Measurements from ENCODE around the gene ATOSA. TPM values are rescaled to one million over a fixed set of nuclear protein-coding genes. Genes with fewer than 3 reads are reported as not detected.
A peak's percentile ranks its signal among the peaks of the same experiment; 100 is the strongest.

Gene ATOSA, protein sequence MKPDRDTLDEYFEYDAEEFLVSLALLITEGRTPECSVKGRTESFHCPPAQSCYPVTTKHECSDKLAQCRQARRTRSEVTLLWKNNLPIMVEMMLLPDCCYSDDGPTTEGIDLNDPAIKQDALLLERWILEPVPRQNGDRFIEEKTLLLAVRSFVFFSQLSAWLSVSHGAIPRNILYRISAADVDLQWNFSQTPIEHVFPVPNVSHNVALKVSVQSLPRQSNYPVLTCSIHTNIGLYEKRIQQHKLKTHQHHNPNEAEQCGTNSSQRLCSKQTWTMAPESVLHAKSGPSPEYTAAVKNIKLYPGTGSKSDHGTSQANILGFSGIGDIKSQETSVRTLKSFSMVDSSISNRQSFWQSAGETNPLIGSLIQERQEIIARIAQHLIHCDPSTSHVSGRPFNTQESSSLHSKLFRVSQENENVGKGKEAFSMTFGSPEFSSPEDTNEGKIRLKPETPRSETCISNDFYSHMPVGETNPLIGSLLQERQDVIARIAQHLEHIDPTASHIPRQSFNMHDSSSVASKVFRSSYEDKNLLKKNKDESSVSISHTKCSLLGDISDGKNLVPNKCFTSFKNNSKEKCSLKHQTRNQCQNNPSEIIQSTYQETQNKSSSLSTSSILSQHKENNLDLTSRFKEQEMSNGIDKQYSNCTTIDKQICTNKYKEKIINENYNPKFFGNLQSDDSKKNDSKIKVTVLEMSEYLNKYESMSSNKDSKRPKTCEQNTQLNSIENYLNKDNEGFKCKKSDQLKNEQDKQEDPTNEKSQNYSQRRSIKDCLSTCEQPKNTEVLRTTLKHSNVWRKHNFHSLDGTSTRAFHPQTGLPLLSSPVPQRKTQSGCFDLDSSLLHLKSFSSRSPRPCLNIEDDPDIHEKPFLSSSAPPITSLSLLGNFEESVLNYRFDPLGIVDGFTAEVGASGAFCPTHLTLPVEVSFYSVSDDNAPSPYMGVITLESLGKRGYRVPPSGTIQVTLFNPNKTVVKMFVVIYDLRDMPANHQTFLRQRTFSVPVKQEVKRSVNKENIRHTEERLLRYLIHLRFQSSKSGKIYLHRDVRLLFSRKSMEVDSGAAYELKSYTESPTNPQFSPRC
- 40.4 TPM for total RNA-seq

DNA sequence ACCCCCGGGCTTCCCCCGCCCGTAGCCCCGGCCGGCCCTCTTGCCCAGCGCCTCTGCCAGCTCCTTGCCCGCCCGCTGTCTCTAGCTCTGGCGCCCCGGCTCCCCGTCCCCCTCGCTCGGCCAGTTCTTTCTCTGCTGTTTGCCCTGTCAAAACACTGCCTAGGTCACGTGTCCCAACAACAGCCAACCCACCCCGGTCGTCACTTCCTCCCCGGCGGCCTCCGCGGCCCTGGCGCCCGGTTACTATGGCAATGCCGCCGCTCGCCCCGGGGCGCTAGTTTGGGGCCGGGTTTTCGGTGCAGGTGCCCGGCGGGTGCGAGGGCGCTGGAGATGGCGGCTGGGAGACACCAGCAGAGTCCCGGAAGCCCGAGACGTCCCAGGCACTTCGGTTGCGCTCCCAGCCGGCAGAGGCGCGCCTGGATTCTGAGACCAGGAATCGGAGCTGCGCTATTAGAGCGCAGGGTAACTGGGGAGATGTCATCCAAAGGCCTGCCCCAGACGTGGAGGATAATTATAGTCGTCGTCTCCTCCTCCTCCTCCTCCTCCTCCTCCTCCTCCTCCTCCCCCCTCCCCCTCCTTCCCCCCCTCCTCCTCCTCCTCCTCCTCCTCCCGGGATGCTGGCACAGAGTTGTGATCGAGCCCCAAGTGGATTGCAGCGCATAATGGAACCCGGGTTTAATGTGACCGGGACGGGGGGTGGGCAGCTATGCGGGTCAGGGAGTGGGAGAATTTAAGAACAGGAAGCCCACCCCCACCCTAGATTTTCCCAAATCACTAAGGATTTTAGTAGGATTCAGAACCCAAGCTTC, at the start of gene ATOSA:
Gene ATOSA (minus strand): TSS at position 157 of the 809 bp plus-strand sequence. CDS start 1,367 bp downstream, outside the sequence.
- peak; percentile 93 for DNase-seq (ENCODE audit: low spot score)

GRCh38 chr15:52728899-52729298, 49.7 kb upstream of the ATOSA start:
- DNase-seq (ENCODE audit: low spot score): no peak

DNA sequence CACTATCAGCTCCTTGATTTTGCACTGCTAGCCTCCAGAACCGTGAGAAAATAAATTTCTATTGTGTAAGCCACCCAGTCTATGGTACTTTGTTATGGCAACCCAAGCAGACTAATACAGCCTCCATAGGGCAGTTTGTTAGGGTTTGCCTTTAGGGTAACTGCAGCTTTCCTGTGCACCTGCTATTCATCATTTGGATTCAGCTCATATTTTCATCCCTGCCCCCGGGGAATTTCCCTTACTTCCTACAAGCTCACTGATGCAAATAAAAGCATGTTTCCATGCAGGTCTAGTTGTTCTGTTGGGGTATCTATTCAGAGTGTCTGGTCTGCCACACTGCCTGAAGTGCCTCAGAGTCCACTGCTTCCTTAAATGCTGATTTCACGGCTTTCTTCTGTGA, 48.6 kb upstream of the ATOSA start:
- DNase-seq (ENCODE audit: low spot score): no peak

DNA sequence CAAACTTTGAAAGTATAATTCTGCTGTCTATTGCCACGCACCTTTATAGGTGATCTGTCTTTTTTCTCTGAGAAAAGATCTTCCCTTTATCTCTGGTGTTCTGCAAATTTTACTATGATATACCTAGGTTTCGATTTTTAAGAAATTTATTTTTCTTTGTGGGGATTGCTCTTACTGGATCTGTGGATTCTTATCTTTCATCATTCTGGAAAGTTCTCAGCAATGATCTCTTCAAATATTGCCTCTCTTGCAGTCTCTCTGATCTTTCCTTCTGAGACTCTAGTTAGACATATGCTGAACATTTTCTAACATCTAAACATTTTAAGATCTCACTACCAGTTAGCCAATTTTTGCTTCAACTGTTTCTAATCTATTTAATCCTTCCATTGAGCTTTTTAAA, 47.0 kb upstream of the ATOSA start:
- no peak for DNase-seq (ENCODE audit: low spot score)

DNA sequence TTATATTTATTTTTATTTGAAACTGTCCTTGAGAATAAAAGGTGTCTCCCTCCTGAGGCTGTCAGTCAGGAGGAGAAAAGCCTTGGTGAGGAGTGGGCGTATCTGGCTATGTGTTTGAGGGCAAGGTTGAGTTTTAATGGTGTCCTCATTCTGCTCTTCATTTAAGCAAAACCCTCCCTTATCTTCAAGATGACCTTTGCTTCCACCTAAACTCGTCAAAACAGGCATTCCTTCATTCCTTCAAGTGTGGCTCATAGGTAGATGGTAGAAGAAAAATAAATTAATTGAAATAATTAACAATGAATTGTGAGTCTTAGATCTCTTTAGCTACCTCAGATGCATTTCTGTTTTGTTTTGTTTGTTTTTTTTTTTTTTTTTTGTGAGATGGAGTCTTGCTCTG, 39.4 kb upstream of the ATOSA start:
- no peak for DNase-seq (ENCODE audit: low spot score)

- DNase-seq (ENCODE audit: low spot score): no peak
Measured at GRCh38 chr15:52717924-52718323, 38.7 kb upstream of the ATOSA start.

GRCh38 chr15:52717481-52717880, 38.3 kb upstream of the ATOSA start:
- no peak for DNase-seq (ENCODE audit: low spot score)

GRCh38 chr15:52716536-52716935, 37.3 kb upstream of the ATOSA start:
- no peak for DNase-seq (ENCODE audit: low spot score)

GRCh38 chr15:52715411-52715810, 36.2 kb upstream of the ATOSA start:
- DNase-seq (ENCODE audit: low spot score): no peak

DNA sequence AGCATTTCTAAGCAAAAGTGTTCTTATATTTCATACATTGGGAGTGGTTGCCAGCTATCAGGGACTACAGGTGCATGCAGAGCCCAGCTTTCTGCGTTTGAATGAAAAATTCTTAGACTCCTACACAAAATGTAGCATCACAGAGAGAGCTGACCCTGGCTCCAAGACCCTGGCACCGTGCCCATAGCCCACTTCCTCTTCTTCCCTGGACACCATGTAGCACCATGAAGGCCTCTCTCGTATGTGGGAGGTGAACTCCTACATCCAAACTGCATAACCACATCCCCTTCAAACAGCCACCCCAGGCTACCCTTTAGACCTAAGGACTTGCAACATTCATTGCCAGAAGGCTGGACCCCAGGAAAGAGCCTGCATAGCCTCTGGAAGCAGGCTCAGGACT, 35.8 kb upstream of the ATOSA start:
- no peak for DNase-seq (ENCODE audit: low spot score)

DNA sequence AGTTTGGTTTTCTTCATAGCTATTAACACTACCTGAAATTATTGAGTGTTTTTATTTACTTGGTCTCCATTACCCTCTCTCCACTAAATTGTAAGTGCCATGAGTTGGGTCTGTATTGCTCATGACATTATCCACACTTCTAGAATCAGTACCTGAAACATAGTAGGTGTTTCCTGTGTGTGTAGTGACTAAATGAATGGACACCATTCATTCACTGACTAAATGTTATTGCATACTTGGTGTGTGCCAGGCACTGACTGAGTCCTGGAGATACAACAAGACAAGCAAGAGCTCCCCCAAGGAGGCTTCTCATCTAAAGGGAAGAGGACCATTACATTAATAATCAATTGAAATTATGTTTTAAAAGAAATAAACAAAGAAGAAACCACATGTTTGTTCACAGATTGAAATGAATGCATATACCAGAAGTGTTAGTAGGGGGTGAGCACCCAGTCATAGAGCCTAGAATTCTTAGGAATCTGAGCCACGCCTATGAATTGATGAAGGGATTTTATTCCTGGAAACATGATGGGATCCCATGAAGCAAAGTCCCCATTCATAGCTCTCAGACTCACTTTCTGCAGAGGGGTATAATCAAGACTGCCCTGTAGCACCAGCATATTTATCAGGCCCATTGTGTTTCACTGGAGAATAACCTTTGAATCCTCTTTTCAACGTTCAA, 31.7 kb upstream of the ATOSA start:
- DNase-seq (ENCODE audit: low spot score): no peak

- DNase-seq (ENCODE audit: low spot score): no peak
Measured at GRCh38 chr15:52710050-52710707, 31.0 kb upstream of the ATOSA start.

GRCh38 chr15:52709187-52709981, 30.2 kb upstream of the ATOSA start:
- DNase-seq (ENCODE audit: low spot score): peak; percentile 37

DNA sequence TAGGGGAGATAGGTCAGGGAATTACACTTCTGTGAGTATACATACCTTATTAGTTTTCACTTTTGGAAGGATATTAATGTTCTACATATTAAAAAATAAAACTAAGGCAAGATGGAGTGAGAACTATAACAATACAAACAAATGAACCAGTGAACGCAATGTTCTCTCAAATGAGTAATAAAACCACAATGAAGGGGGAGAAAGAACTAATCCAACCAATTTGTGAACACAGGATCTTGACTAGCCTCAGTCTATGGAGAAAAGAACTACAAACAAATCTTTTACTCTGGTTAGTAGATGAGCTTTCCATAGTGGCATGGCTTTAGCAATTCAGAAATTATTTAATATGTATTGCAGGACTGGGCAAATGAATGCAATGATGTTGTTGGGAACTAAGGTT, 26.9 kb upstream of the ATOSA start:
- DNase-seq (ENCODE audit: low spot score): no peak

DNA sequence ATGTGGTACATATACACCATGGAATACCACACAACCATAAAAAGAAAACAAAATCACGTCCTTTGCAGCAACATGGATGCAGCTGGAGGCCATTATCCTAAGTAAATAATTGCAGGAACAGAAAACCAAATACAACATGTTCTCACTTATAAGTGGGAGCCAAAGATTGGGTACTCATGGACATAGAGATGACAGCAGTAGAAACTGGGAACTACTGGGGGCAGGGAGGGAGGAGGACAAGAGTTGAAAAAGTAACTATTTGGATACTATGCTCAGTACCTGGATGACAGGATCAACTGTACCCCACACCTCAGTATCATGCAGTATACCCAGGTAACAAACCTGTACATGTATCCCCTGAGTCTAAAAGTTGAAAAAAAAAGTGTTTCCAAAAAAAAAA, 23.2 kb upstream of the ATOSA start:
- no peak for DNase-seq (ENCODE audit: low spot score)

GRCh38 chr15:52699457-52699856, 20.3 kb upstream of the ATOSA start:
- no peak for DNase-seq (ENCODE audit: low spot score)

GRCh38 chr15:52698514-52698913, 19.3 kb upstream of the ATOSA start:
- DNase-seq (ENCODE audit: low spot score): no peak

DNA sequence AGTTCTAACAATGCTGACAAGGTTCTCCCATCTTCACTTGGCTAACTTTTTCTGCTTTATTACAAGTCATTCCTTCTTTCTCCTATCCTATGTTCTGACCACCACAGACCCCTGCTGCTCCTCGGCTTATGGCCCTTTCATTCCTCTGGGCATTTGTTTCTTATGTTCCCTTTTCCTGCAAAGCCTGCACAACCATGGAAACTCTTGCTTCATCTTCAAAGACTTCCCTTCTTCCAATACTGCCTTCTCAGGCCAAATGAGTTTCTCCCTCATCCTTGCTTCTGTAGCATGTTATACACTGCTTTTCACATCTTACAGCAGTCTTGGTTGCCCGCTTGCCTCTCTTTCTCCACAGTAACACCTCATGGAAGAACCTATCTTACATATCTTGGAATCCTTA, 17.9 kb upstream of the ATOSA start:
- no peak for DNase-seq (ENCODE audit: low spot score)

DNA sequence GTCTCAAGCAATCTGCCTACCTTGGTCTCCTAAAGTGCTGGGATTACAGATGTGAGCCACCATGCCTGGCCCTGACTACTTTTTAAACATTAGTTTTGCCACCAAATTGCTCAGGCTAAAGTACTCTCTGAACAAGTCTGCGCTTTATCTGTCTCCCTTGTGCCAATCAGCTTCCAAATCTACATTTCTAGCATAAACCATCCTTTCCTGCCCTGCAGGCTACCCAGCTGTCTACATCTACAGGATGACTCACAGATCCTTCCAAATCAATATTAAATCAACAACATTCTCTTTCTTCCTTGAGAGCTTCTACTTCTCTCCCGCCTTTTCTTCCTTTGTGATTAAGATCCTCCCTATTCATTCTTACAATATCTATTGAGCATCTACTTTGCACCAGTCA, 16.0 kb upstream of the ATOSA start:
- DNase-seq (ENCODE audit: low spot score): no peak

- DNase-seq (ENCODE audit: low spot score): no peak
Measured at GRCh38 chr15:52689562-52689961, 10.4 kb upstream of the ATOSA start.

Data from mucosa of gallbladder (tissue), 1 donor.